Stimulated activated CD4-positive, alpha-beta T cell treated with anti-CD3 and anti-CD28 coated beads, Interleukin-1b, Interleukin-23, amount 100 ng/mL, for 1 hour (primary cell): Measurements from ENCODE around the gene PDE5A.
A peak's percentile ranks its signal among the peaks of the same experiment; 100 is the strongest.
"Not testable (repeated sequence)": the region's sequence is repeated elsewhere in the genome, so short reads cannot be mapped to it uniquely, and the experiment has no call there.

ENCODE experiments used
- DNase-seq, 2 donors: peaks; one replicate each; pipeline ENCODE4 v3.0.0-alpha.2; 2020; ENCODE audit warnings: low read depth in 2 of 2

Gene PDE5A

GRCh38 chr4:119628281-119629141 lies at the start of gene PDE5A:
PDE5A (minus strand) TSS chr4:119628804; CDS start chr4:119628671, 133 bp downstream.
- DNase-seq = peak; percentile 35 to 55

DNA sequence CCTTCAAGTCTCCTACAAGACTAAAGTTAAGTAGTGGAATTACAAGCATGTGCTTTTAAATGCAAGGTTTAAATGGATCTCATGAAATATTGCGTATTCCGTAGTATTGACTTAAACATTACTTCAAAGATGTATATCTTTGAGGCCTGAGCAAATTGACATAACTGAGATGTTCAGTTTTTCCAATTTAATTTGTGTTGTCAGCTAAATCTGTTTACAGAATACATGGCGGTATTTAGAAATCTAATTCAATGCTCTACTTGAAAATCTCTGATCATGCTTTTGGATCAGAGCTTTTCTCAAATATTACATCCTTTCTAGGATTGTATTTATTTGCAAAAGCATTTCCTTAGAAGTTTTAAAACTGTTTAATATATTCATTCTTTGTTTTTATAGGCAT lies 47.5 kb upstream of the PDE5A start:
- DNase-seq = no peak

GRCh38 chr4:119675391-119675790 lies 46.8 kb upstream of the PDE5A start:
- DNase-seq = no peak

- DNase-seq = no peak
These were observed 44.3 kb upstream of the PDE5A start for GRCh38 chr4:119672938-119673337.

DNA sequence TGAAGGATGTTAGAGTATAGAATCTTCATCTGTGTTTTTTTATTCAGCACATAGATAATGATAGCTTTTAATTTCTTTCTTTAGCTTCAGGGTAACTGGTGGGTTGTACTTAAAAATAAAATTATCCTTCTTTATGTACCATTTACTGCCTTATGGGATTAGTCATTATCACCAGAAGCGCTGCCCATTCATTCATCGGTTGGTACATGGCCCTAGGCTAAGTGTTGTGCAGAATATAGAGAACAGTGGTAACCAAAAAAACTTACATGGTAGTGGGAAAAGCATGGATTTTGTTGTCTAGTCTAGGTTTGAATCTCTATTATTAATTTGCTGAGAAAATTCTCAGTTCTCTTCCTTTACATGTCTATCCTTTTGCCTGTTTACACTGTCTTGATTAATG lies 43.5 kb upstream of the PDE5A start:
- DNase-seq = no peak

- no peak for DNase-seq
These were observed 42.6 kb upstream of the PDE5A start for GRCh38 chr4:119671205-119671604.

DNA sequence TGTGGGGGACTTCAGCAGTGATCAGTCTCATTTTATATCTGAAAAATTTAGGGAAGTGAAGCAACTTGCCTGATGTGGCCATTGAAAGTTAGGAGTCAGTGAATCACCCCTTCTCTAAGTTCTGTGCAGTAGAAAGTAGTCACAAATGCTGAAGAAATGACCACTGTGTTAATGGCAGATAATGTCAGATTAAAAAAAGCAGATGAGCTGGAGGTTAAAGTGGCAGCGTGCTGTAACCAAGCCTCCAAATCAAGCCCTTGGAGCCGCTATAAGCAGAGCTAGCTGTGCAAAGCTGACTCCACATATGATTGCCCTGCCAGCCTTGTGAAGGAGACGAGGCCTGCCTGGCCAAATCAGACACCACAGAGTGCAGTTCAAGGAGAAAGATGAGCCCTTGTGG lies 39.2 kb upstream of the PDE5A start:
- DNase-seq = no peak

- no peak for DNase-seq
These were observed 38.1 kb upstream of the PDE5A start for GRCh38 chr4:119666653-119667091.

DNA sequence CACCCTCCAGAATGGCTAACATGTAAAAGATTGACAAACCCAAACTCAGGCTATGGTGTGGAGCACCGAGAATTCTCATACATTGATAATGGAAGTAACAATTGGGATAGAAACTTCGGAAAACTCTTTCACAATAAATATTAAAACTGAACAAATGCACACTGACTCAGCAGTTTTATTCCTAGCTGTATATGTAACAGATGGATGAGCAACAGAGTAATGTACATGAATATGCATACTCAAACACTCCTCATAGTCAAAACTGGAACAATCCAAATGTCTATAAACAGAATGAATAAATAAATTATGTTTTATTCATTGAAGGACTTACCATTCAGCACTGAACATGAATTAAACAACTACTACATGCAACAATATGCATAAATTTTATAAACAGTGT lies 37.1 kb upstream of the PDE5A start:
- DNase-seq = no peak

- DNase-seq = no peak
These were observed 35.7 kb upstream of the PDE5A start for GRCh38 chr4:119664168-119664907.

GRCh38 chr4:119663160-119663788 lies 34.7 kb upstream of the PDE5A start:
- no peak for DNase-seq

DNA sequence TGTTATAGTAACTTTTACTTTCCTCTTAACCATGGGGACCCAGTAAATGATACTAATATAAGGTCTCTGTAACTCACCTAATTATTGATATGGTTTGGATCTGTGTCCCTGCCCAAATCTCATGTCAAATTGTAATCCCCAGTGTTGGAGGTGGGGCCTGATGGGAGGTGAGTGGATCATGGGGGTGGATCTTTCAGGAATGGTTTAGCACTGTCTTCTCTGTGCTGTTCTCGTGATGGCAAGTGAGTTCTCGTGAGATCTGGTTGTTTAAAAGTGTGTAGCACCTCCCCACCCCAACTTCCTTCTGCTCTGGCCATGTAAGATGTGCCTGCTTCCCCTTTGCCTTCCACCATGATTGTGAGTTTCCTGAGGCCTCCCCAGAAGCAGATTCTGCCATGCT lies 34.0 kb upstream of the PDE5A start:
- not testable (repeated sequence) for DNase-seq

DNA sequence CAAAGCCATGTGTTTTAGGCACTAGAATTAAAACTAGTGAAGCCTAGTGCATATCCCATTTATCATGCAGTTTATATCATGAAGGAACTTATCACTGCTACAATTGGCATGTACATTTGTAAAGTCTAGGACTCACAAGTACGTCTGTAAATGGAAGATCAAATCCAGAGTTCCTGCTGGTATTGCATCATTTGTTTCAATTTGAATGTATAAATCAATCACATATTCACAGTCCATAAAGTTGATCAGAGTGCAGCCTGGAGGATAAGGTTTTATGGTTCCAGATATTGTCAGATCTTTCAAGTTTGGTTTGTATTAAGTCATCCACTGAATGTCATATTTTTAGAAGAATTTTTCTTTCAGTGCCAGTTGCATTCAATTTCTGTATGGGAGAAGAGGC lies 32.6 kb upstream of the PDE5A start:
- DNase-seq = no peak

GRCh38 chr4:119659576-119659975 lies 31.0 kb upstream of the PDE5A start:
- DNase-seq = no peak

DNA sequence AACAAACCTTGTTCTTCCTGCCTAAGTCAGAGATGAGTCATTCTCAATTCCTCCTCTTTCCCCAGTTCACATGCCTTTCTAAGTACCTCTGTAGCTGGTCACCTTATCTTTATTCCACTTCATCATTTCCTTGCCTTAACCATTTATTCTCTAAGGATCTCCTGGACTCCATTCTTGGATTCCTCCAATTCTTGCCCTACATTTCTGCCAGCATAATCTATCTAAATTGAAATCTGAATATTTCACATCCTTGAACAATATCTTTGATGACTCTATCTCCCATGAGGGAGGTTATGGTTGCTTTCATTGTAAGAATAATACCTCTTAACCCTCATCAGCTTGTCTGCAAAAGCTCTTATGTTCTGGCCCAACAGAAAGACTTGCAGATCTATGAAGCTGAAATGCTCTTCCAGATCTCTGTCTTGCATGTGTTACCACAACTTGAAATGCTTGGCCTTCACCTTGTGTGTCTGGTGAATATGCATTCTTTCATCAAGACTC lies 28.6 kb upstream of the PDE5A start:
- DNase-seq = no peak

DNA sequence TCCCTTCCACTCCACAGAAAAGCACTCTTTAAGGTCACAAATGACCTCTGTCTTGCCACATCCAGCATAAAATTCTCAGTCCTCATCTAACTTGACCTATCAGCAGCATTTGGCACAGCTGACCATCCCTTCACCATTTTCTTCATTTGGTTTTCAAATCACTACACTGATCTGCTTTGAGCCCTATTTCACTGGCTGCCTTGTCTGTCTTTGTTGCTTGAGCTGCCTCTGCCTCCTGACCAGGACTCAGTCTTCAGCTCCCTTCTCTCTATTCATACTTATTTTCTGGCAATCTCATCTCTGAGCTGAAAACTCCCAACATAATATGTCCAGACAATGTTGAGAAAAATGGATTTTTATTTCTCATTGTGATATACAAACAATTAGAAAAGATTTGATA lies 27.7 kb upstream of the PDE5A start:
- DNase-seq = no peak

DNA sequence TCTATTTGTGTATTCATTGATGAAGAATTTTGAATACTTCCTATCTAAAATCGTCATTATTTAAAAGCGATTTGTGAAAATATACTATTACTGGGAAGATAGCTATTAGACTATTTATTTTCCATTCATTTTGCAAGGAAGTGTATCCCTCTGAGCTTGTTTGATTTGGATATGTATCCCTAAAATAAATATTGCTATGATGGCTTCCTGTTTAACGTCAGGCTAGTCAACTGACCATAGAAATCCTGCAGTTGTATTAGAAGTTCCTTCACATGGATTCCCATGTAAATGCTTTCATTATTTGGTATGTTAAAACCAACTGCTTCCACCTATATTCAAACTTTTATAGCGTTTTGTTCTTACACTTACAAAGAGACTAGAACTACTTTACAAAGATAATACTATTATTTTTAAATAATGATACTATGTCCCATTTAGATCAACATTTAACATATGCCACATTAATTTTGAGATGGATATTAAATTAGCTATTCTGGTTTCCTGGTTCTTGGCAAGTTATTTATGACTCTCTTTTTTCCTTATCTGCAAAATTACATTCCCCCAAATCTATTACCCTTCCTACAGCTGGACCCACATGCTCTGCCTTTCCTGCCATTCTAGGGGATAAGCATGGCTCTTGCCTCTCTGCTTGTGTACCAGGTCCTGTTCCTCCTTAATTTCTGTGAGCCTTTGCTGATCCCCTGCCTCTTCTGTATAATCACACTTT lies 26.7 kb upstream of the PDE5A start:
- no peak for DNase-seq

DNA sequence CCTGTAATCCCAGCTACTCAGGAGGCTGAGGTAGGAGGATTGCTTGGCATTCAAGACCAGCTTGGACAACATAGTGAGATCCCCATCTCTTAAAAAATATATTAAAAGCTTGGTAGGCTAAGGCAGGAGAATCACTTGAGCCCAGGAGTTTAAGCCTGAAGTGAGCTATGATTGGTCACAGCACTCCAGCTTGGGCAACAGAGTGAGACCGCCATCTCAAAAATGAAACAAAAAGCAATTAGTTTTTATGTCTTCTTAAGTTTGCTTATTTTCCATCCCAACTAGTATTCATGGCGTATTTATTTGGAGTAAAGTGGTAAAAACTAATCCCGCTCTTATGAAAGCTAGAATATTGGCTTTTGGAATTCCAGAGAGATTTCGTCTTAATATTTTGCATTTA lies 25.4 kb upstream of the PDE5A start:
- no peak for DNase-seq

GRCh38 chr4:119652998-119653397 lies 24.4 kb upstream of the PDE5A start:
- no peak for DNase-seq

DNA sequence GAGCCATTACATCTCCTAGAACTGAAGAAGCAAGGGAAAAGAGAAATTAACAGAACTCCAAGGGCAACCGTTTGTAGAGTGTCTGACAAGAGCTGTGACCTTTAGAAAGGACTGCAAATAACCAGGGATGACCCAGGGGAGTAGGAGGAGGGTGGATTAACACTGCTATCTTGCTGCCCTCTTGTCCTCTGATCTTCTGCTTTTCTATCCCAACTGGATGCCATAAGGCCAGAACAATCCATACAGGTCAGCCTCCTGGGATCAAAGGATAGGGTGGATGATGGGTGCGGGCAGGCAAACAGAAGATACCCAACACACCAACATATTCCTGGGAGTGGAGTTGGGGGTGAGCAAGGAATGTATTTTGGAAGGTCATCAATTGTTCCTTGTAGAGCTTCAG lies 19.8 kb upstream of the PDE5A start:
- DNase-seq = no peak

DNA sequence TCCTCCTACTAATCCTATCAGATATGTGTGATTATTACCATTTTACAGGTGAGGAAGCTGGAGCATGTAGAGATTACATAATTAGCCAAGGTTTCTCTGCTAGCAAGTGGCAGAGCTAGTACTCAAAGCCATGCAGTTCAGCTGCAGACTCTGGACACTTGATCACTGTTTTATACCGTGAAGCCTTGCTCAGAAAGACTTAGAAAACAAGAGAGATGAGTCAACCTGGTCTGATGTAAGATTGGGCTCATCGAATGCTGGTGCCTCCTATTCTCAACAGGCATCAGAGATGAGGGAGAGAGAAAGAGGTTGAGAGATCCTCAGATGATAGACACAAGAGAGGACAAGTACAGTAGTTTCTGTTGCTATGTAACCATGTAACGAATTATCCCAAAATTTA lies 19.0 kb upstream of the PDE5A start:
- DNase-seq = no peak
